Stimulated activated CD8-positive, alpha-beta memory T cell treated with anti-CD3 and anti-CD28 coated beads, Interleukin-15, amount 100 ng/mL, for 1 hour (primary cell): Measurements from ENCODE around the gene LENEP.
A peak's percentile ranks its signal among the peaks of the same experiment; 100 is the strongest.

Experiments used
- DNase-seq: peaks from one replicate; pipeline ENCODE4 v3.0.0-alpha.2; 2020; ENCODE audit warnings: low read depth

The LENEP gene

GRCh38 chr1:154999571-155000410, 6.4 kb downstream of the LENEP start:
- no peak for DNase-seq

GRCh38 chr1:155000411-155000725, 7.0 kb downstream of the LENEP start:
- DNase-seq, result no peak

- peak; percentile 59 for DNase-seq
These were observed 7.5 kb downstream of the LENEP start for GRCh38 chr1:155000726-155001424.

GRCh38 chr1:155001425-155001674, 8.0 kb downstream of the LENEP start:
- DNase-seq, result no peak

- peak; percentile 99 for DNase-seq
These were observed 8.5 kb downstream of the LENEP start for GRCh38 chr1:155001675-155002463.

- no peak for DNase-seq
These were observed 9.3 kb downstream of the LENEP start, which contains the start of gene ZBTB7B for GRCh38 chr1:155002464-155003226. Gene ZBTB7B (plus strand): TSS chr1:155002802. CDS start chr1:155014661, 11,859 bp downstream.

GRCh38 chr1:155003227-155003765, 9.9 kb downstream of the LENEP start:
- DNase-seq, result no peak

GRCh38 chr1:155003766-155004351, 10.5 kb downstream of the LENEP start:
- DNase-seq, result no peak

- DNase-seq, result no peak
These were observed 11.1 kb downstream of the LENEP start for GRCh38 chr1:155004352-155005075.

GRCh38 chr1:155005076-155006011, 12.0 kb downstream of the LENEP start:
- DNase-seq, result no peak

GRCh38 chr1:155006601-155007101, 13.3 kb downstream of the LENEP start:
- no peak for DNase-seq

GRCh38 chr1:155007251-155007828, 14.0 kb downstream of the LENEP start:
- DNase-seq, result no peak

- no peak for DNase-seq
These were observed 14.9 kb downstream of the LENEP start for GRCh38 chr1:155008015-155008941.

GRCh38 chr1:155009221-155009711, 15.9 kb downstream of the LENEP start:
- no peak for DNase-seq

GRCh38 chr1:155009742-155010141, 16.4 kb downstream of the LENEP start:
- no peak for DNase-seq

GRCh38 chr1:155010211-155010918, 17.0 kb downstream of the LENEP start:
- DNase-seq, result no peak

- DNase-seq, result no peak
These were observed 17.6 kb downstream of the LENEP start for GRCh38 chr1:155011004-155011416.
